ENCODE measurements around the gene CDON.
"Not testable (repeated sequence)": the region's sequence is repeated elsewhere in the genome, so short reads cannot be mapped to it uniquely, and the experiment has no call there.

The CDON gene

GRCh38 chr11:125992893-125993292, 69.8 kb downstream of the CDON start:
- DNase-seq = no peak

GRCh38 chr11:125990244-125990643, 72.4 kb downstream of the CDON start:
- no peak for DNase-seq

- DNase-seq = no peak
These were observed 75.5 kb downstream of the CDON start for GRCh38 chr11:125987066-125987641.

GRCh38 chr11:125985956-125986355, 76.7 kb downstream of the CDON start:
- not testable (repeated sequence) for DNase-seq

GRCh38 chr11:125982348-125982730, 80.3 kb downstream of the CDON start:
- no peak for DNase-seq

GRCh38 chr11:125980436-125980835, 82.2 kb downstream of the CDON start:
- DNase-seq = no peak

- DNase-seq = no peak
These were observed 83.2 kb downstream of the CDON start for GRCh38 chr11:125979511-125979910.

- DNase-seq = no peak
These were observed 83.8 kb downstream of the CDON start for GRCh38 chr11:125978778-125979407.

- DNase-seq = no peak
These were observed 84.4 kb downstream of the CDON start for GRCh38 chr11:125978181-125978716.

GRCh38 chr11:125977333-125977732, 85.3 kb downstream of the CDON start:
- DNase-seq = no peak

- no peak for DNase-seq
These were observed 86.5 kb downstream of the CDON start for GRCh38 chr11:125976156-125976555.

- no peak for DNase-seq
These were observed 87.0 kb downstream of the CDON start for GRCh38 chr11:125975634-125976033.

- no peak for DNase-seq
These were observed 88.4 kb downstream of the CDON start for GRCh38 chr11:125974284-125974683.

- no peak for DNase-seq
These were observed 91.0 kb downstream of the CDON start for GRCh38 chr11:125971618-125972017.

GRCh38 chr11:125968354-125968753, 94.3 kb downstream of the CDON start:
- DNase-seq = no peak

- no peak for DNase-seq
These were observed 95.2 kb downstream of the CDON start for GRCh38 chr11:125967515-125967914.

GRCh38 chr11:125960771-125961170, 101.9 kb downstream of the CDON start:
- DNase-seq = no peak

GRCh38 chr11:125959931-125960330, 102.7 kb downstream of the CDON start:
- no peak for DNase-seq

GRCh38 chr11:125959511-125959910, 103.2 kb downstream of the CDON start:
- no peak for DNase-seq

- no peak for DNase-seq
These were observed 103.7 kb downstream of the CDON start for GRCh38 chr11:125958872-125959400.

GRCh38 chr11:125957618-125958332, 104.9 kb downstream of the CDON start:
- DNase-seq = no peak

- no peak for DNase-seq
These were observed 106.1 kb downstream of the CDON start for GRCh38 chr11:125956391-125957134.

- DNase-seq = no peak
These were observed 106.8 kb downstream of the CDON start for GRCh38 chr11:125955856-125956255.

Measured in NCI-H1092 (cell line).